Brain microvascular endothelial cell (primary cell): ENCODE results near the gene CTDSPL.

Experiments
- DNase-seq: peaks from one replicate; pipeline ENCODE4 v3.0.0-alpha.2; 2020
- H3K27ac ChIP-seq: fragments of 250-450 bp; sonication (Bioruptor Pico); 2 replicates; pipeline ENCODE4 v1.5.1; 2020; ENCODE audit warnings: mild to moderate bottlenecking, moderate library complexity
- H3K27me3 ChIP-seq: fragments of 250-450 bp; sonication (Bioruptor Pico); replicated peaks from 2 replicates; pipeline ENCODE4 v1.5.1; 2020; ENCODE audit warnings: mild to moderate bottlenecking
- H3K36me3 ChIP-seq: fragments of 250-450 bp; sonication (Bioruptor Pico); replicated peaks from 2 replicates; pipeline ENCODE4 v1.5.1; 2020; ENCODE audit warnings: mild to moderate bottlenecking
- H3K4me3 ChIP-seq: 2 replicates; pipeline ENCODE4 v1.5.1; 2011; ENCODE audit warnings: low read depth, mild to moderate bottlenecking, control low read depth, low read length, moderate library complexity
- CTCF ChIP-seq: IDR thresholded peaks from 2 replicates; pipeline ENCODE4 v1.5.1; 2011; ENCODE audit warnings: low read depth, mild to moderate bottlenecking, moderate library complexity, low read length, control low read depth, inconsistent platforms; ENCODE audit errors: missing control alignments
- in situ Hi-C: cut with HindIII; loops from 2 replicates; pipeline ENCODE4 v1.10.0; 2017; ENCODE audit warnings: low sequenced_read_pairs, low pct_ligation_motif_present

CTDSPL gene

GRCh38 chr3:37938011-37938410 is 76.3 kb downstream of the CTDSPL start:
- no peak for TF ChIP-seq CTCF
- Histone ChIP-seq H3K27ac (no peak overlapping the region), H3K4me3 (no peak overlapping the region), H3K27me3 (no peaks in the 10 kb centered on the region), H3K36me3 (no peaks in the 10 kb centered on the region)
- in situ Hi-C loops: no loop called here
- no peak for DNase-seq

- Histone ChIP-seq H3K36me3 (no peaks in the 10 kb centered on the region), H3K4me3 (no peak overlapping the region), H3K27me3 (no peaks in the 10 kb centered on the region), H3K27ac (no peak overlapping the region)
- DNase-seq: no peak
- TF ChIP-seq CTCF: no peak
- in situ Hi-C loops: no loop called here
Observed at GRCh38 chr3:37940242-37940908, 78.7 kb downstream of the CTDSPL start.

- DNase-seq: no peak
- no peaks in the 10 kb centered on the region for H3K36me3 ChIP-seq
- in situ Hi-C loops: no loop called here
- TF ChIP-seq CTCF: no peak
- H3K27me3 ChIP-seq: no peaks in the 10 kb centered on the region
- no peak overlapping the region for H3K4me3 ChIP-seq
- no peak overlapping the region for H3K27ac ChIP-seq
Observed at GRCh38 chr3:37941608-37942508, 80.2 kb downstream of the CTDSPL start.

- no peak for DNase-seq
- Histone ChIP-seq H3K27me3 (no peaks in the 10 kb centered on the region), H3K27ac (no peak overlapping the region), H3K4me3 (no peak overlapping the region), H3K36me3 (no peaks in the 10 kb centered on the region)
- TF ChIP-seq CTCF: no peak
- in situ Hi-C loops: no loop called here
Observed at GRCh38 chr3:37942646-37943045, 81.0 kb downstream of the CTDSPL start.

GRCh38 chr3:37943126-37943525 is 81.4 kb downstream of the CTDSPL start:
- no peak for TF ChIP-seq CTCF
- no peak overlapping the region for H3K4me3 ChIP-seq
- DNase-seq: no peak
- in situ Hi-C loops: no loop called here
- no peak overlapping the region for H3K27ac ChIP-seq
- no peaks in the 10 kb centered on the region for H3K36me3 ChIP-seq
- H3K27me3 ChIP-seq: no peaks in the 10 kb centered on the region
